GM21529 (cell line): Measurements from ENCODE around the gene SUOX.
"Not testable (repeated sequence)": the region's sequence is repeated elsewhere in the genome, so short reads cannot be mapped to it uniquely, and the experiment has no call there.

ENCODE experiments used
- ATAC-seq: cut with Tn5 transposase; IDR thresholded peaks from one replicate; pipeline ENCODE4 v1.9.1; 2021; ENCODE audit not compliant: unreplicated experiment

SUOX gene

GRCh38 chr12:55996715-55997534 is at the start of gene SUOX:
Gene SUOX, plus strand, starts transcription at chr12:55997276. Its CDS starts 4,946 bp downstream, at chr12:56002222.
- peak; percentile 99 for ATAC-seq

GRCh38 chr12:55955344-55955743 is 41.7 kb upstream of the SUOX start:
- ATAC-seq, result no peak

- no peak for ATAC-seq
These were observed 41.1 kb upstream of the SUOX start for GRCh38 chr12:55955800-55956508.

- no peak for ATAC-seq
These were observed 39.8 kb upstream of the SUOX start for GRCh38 chr12:55957106-55957859.

GRCh38 chr12:55963760-55964159 is 33.3 kb upstream of the SUOX start:
- ATAC-seq, result no peak

GRCh38 chr12:55965240-55965639 is 31.8 kb upstream of the SUOX start:
- ATAC-seq, result no peak

GRCh38 chr12:55965941-55966407 is 31.1 kb upstream of the SUOX start, which contains the start of gene PMEL:
Gene PMEL, minus strand, starts transcription at chr12:55966042. Its CDS starts 31 bp downstream, at chr12:55966011.
- peak; percentile 7 for ATAC-seq

GRCh38 chr12:55966408-55967281 is 30.4 kb upstream of the SUOX start, which contains the start of gene CDK2:
Gene CDK2, plus strand, starts transcription at chr12:55966830. Its CDS starts 179 bp downstream, at chr12:55967009.
- peak; percentile 94 for ATAC-seq

- no peak for ATAC-seq
These were observed 27.7 kb upstream of the SUOX start for GRCh38 chr12:55969356-55969755.

- no peak for ATAC-seq
These were observed 26.3 kb upstream of the SUOX start for GRCh38 chr12:55970775-55971174.

- no peak for ATAC-seq
These were observed 25.0 kb upstream of the SUOX start for GRCh38 chr12:55972042-55972441.

- ATAC-seq, result no peak
These were observed 24.6 kb upstream of the SUOX start for GRCh38 chr12:55972456-55972855.

GRCh38 chr12:55972911-55973598 is 24.0 kb upstream of the SUOX start:
- ATAC-seq, result no peak

- ATAC-seq, result peak; percentile 90
These were observed 23.3 kb upstream of the SUOX start, which contains the start of gene RAB5B for GRCh38 chr12:55973599-55974307. Gene RAB5B, plus strand, starts transcription at chr12:55974078. Its CDS starts 12,883 bp downstream, at chr12:55986961.

- ATAC-seq, result peak; percentile 14
These were observed 22.8 kb upstream of the SUOX start for GRCh38 chr12:55974308-55974730.

GRCh38 chr12:55978393-55978792 is 18.7 kb upstream of the SUOX start:
- ATAC-seq, result no peak

- ATAC-seq, result no peak
These were observed 18.0 kb upstream of the SUOX start for GRCh38 chr12:55979069-55979468.

- not testable (repeated sequence) for ATAC-seq
These were observed 15.2 kb upstream of the SUOX start for GRCh38 chr12:55981882-55982281.
